Measurements from ENCODE around the gene GDF3. TPM values are rescaled to one million over a fixed set of nuclear protein-coding genes. Genes with fewer than 3 reads are reported as not detected.

The GDF3 gene
- polyA plus RNA-seq, 3 donors, result not detected

DNA sequence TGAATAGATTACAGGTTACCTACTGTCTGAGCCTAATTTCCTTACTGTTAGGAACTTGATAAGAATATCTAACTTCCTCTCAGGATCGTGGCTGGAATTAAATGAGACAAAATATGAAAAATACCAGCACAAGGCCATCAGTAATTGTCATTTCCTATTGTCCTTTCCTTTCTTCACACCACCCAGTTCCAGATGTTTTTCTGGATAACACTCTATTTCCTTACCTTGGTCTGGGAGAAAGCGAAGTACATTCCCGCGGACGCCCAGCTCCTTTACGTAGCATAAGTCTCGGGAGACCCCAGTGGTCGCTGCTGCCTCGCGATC, 376 bp downstream of the GDF3 start:
- Histone ChIP-seq H3K4me2 (replicated peaks; ENCODE audit: extremely low read depth, low read length, poor library complexity, severe bottlenecking) (peak overlapping the region; percentile 75), H3K27ac (ENCODE audit: low read depth in 1 of 2, low read length in 2 of 2) (no peak overlapping the region), H3K36me3 (replicated peaks in 1 of 2; ENCODE audit: control insufficient read depth in 1 of 2, insufficient read depth in 2 of 2, low read length in 2 of 2) (no peaks in the 10 kb centered on the region), H3K27me3 (ENCODE audit: control insufficient read depth in 2 of 2, insufficient read depth in 2 of 2, low read length in 2 of 2) (no peaks in the 10 kb centered on the region), H4K20me1 (ENCODE audit: insufficient read depth, low read length) (no peaks in the 10 kb centered on the region), H3K4me1 (ENCODE audit: control insufficient read depth in 1 of 2, insufficient read depth in 2 of 2, low read length in 2 of 2) (peaks cover 20 to 27% of the 10 kb centered on the region in 2 donors), H3K4me3 (replicated peaks in 1 of 3; ENCODE audit: low read depth in 2 of 3, low read length in 3 of 3) (peak overlapping the region in 2 of 3 experiments; percentile 7 to 67), H3K9ac (ENCODE audit: insufficient read depth, low read length, poor library complexity, severe bottlenecking) (no peak overlapping the region), H3K79me2 (ENCODE audit: insufficient read depth, low read length) (no peaks in the 10 kb centered on the region), H2AFZ (ENCODE audit: insufficient read depth, low read depth, low read length, poor library complexity, severe bottlenecking) (peak overlapping the region; percentile 60), H3K9me3 (replicated peaks in 1 of 2; ENCODE audit: control insufficient read depth in 1 of 2, insufficient read depth in 1 of 2, low read length in 2 of 2) (no peaks in the 10 kb centered on the region)
- peaks cover 0 to 1% (median 0%) of the 10 kb centered on the region in 7 donors for H3K9me3 Mint-ChIP-seq
- H3K4me1 Mint-ChIP-seq, result peaks cover 28% of the 10 kb centered on the region
- DNase-seq, result no peak
- H3K36me3 Mint-ChIP-seq, result no peaks in the 10 kb centered on the region
- H3K27ac Mint-ChIP-seq, result no peak overlapping the region
- peak overlapping the region; percentile 64 to 88 for H3K4me3 Mint-ChIP-seq
- H3K27me3 Mint-ChIP-seq (ENCODE audit: low read depth in 3 of 3), result peaks cover 3 to 9% (median 6%) of the 10 kb centered on the region in 3 donors
- intact Hi-C loops (cut with micrococcal nuclease), result no loop called here
- 2% methylated on average over 8 of the region's 10 CpGs for WGBS (ENCODE audit: insufficient coverage)
- no peak for TF ChIP-seq CTCF (IDR thresholded peaks at IDR 0.05)

DNA sequence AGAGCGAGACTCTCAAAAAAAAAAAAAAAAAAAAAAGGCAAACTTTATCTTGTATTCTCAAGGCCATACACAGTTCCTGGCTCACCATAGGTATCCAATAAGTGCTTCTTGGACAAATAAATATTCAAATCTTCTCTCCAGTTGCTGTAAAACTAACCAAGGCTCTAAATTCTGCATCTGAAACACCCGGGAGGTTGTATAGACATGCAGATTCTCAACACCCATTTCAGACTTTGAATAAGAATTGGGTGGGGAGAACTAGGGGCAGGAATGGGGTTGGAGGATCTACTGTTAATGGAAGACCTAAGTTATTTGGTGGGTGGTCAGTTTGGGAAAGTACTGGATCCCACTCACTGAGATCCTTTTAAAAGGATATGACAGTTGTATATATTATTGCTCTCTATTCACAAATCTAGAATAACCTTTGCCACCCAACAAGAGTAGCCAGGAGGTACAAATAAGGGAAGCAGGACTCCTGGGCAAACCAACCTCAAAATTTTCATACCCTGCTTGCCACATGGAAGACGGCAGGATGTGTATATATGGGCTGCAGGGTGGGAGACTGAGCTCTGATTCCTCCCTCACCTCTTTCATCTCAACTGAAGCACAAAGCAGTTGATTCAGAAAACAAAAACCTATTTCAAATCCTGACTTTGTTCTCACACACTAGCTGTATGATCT, 879 bp downstream of the GDF3 start:
- Mint-ChIP-seq H3K4me3 (peak overlapping the region in 1 of 2 donors; percentile 0), H3K9me3 (peaks cover 0 to 1% (median 0%) of the 10 kb centered on the region in 7 donors), H3K27ac (no peak overlapping the region), H3K4me1 (peaks cover 28% of the 10 kb centered on the region), H3K27me3 (ENCODE audit: low read depth in 3 of 3) (peaks cover 3 to 9% (median 6%) of the 10 kb centered on the region in 3 donors), H3K36me3 (no peaks in the 10 kb centered on the region)
- Histone ChIP-seq H3K4me1 (ENCODE audit: control insufficient read depth in 1 of 2, insufficient read depth in 2 of 2, low read length in 2 of 2) (peaks cover 20 to 27% of the 10 kb centered on the region in 2 donors), H3K9me3 (replicated peaks in 1 of 2; ENCODE audit: control insufficient read depth in 1 of 2, insufficient read depth in 1 of 2, low read length in 2 of 2) (no peaks in the 10 kb centered on the region), H4K20me1 (ENCODE audit: insufficient read depth, low read length) (no peaks in the 10 kb centered on the region), H3K4me3 (replicated peaks in 1 of 3; ENCODE audit: low read depth in 2 of 3, low read length in 3 of 3) (peak overlapping the region in 1 of 3 experiments; percentile 67), H2AFZ (ENCODE audit: insufficient read depth, low read depth, low read length, poor library complexity, severe bottlenecking) (peak overlapping the region; percentile 60), H3K36me3 (replicated peaks in 1 of 2; ENCODE audit: control insufficient read depth in 1 of 2, insufficient read depth in 2 of 2, low read length in 2 of 2) (no peaks in the 10 kb centered on the region), H3K79me2 (ENCODE audit: insufficient read depth, low read length) (no peaks in the 10 kb centered on the region), H3K9ac (ENCODE audit: insufficient read depth, low read length, poor library complexity, severe bottlenecking) (no peak overlapping the region), H3K27ac (ENCODE audit: low read depth in 1 of 2, low read length in 2 of 2) (no peak overlapping the region), H3K27me3 (ENCODE audit: control insufficient read depth in 2 of 2, insufficient read depth in 2 of 2, low read length in 2 of 2) (no peaks in the 10 kb centered on the region), H3K4me2 (replicated peaks; ENCODE audit: extremely low read depth, low read length, poor library complexity, severe bottlenecking) (peak overlapping the region; percentile 75)
- no CpG with 5 or more reads among the region's 3 CpGs for WGBS (ENCODE audit: insufficient coverage)
- TF ChIP-seq CTCF (IDR thresholded peaks at IDR 0.05), result no peak
- intact Hi-C loops (cut with micrococcal nuclease), result no loop called here
- no peak for DNase-seq

Measured in CD14-positive monocyte (primary cell).